H7 (cell line): ENCODE results near the gene CCDC88C. TPM values are rescaled to one million over a fixed set of nuclear protein-coding genes. Genes with fewer than 3 reads are reported as not detected.
"Not testable (repeated sequence)": the region's sequence is repeated elsewhere in the genome, so short reads cannot be mapped to it uniquely, and the experiment has no call there.

Experiments
- DNase-seq: peaks from one replicate; pipeline ENCODE4 v3.0.0; 2012
- H3K27me3 ChIP-seq: 2 replicates; pipeline ENCODE4 v1.6.0; 2011; ENCODE audit warnings: mild to moderate bottlenecking, low read length; ENCODE audit not compliant: control insufficient read depth, insufficient read depth
- H3K36me3 ChIP-seq: replicated peaks from 2 replicates; pipeline ENCODE4 v1.5.1; 2011; ENCODE audit warnings: low read length; ENCODE audit not compliant: control insufficient read depth, insufficient read depth
- H3K4me3 ChIP-seq: 2 replicates; pipeline ENCODE4 v1.5.1; 2011; ENCODE audit warnings: low read depth, mild to moderate bottlenecking, control low read depth, low read length, moderate library complexity; ENCODE audit not compliant: insufficient read depth
- total RNA-seq: library from RNA; depleted of rRNA; stranded (reverse); fragments of >200 nt; shearing (Covaris generic); gene quantifications from 2 replicates; pipeline ENCODE4 v1.2.3, GENCODE V29; 2014

The CCDC88C gene
- total RNA-seq, 1 experiment from 2014 or later = 25.2 TPM

GRCh38 chr14:91425531-91425944 lies 7.9 kb upstream of the CCDC88C start:
- H3K4me3 ChIP-seq, DNase-seq, H3K27me3 ChIP-seq, H3K36me3 ChIP-seq: not testable (repeated sequence)

- no peaks in the 10 kb centered on the region for H3K27me3 ChIP-seq
- no peaks in the 10 kb centered on the region for H3K36me3 ChIP-seq
- no peak for DNase-seq
- no peak overlapping the region for H3K4me3 ChIP-seq
Observed at GRCh38 chr14:91424813-91425530, 7.4 kb upstream of the CCDC88C start.

GRCh38 chr14:91420686-91421085 lies 3.1 kb upstream of the CCDC88C start:
- Histone ChIP-seq H3K27me3 (no peaks in the 10 kb centered on the region), H3K36me3 (no peaks in the 10 kb centered on the region; the same call in 1 of the 2 replicates), H3K4me3 (no peak overlapping the region)
- DNase-seq = no peak

- no peaks in the 10 kb centered on the region for H3K27me3 ChIP-seq
- no peak for DNase-seq
- H3K36me3 ChIP-seq = no peaks in the 10 kb centered on the region; the same call in 1 of the 2 replicates
- H3K4me3 ChIP-seq = no peak overlapping the region
Observed at GRCh38 chr14:91419451-91419850, 1.8 kb upstream of the CCDC88C start.

GRCh38 chr14:91419044-91419397 lies 1.4 kb upstream of the CCDC88C start:
- no peaks in the 10 kb centered on the region; the same call in 1 of the 2 replicates for H3K36me3 ChIP-seq
- H3K4me3 ChIP-seq = no peak overlapping the region
- no peak for DNase-seq
- no peaks in the 10 kb centered on the region for H3K27me3 ChIP-seq

- peak overlapping the region; percentile 41 for H3K4me3 ChIP-seq
- peak; percentile 81 for DNase-seq
- H3K27me3 ChIP-seq = no peaks in the 10 kb centered on the region
- H3K36me3 ChIP-seq = no peaks in the 10 kb centered on the region; the same call in 1 of the 2 replicates
Observed at GRCh38 chr14:91418387-91419043, 895 bp upstream of the CCDC88C start.

GRCh38 chr14:91417983-91418386 lies 365 bp upstream of the CCDC88C start:
- no peaks in the 10 kb centered on the region; the same call in 1 of the 2 replicates for H3K36me3 ChIP-seq
- peak; percentile 87 for DNase-seq
- no peaks in the 10 kb centered on the region for H3K27me3 ChIP-seq
- H3K4me3 ChIP-seq = peak overlapping the region; percentile 41

- Histone ChIP-seq H3K27me3 (no peaks in the 10 kb centered on the region), H3K4me3 (peak overlapping the region; percentile 83), H3K36me3 (no peaks in the 10 kb centered on the region; the same call in 1 of the 2 replicates)
- peak; percentile 37 for DNase-seq
Observed at GRCh38 chr14:91416744-91417119, 888 bp downstream of the CCDC88C start.

GRCh38 chr14:91415794-91416743 lies 1.6 kb downstream of the CCDC88C start:
- H3K36me3 ChIP-seq = no peaks in the 10 kb centered on the region; the same call in 1 of the 2 replicates
- no peaks in the 10 kb centered on the region for H3K27me3 ChIP-seq
- H3K4me3 ChIP-seq = peak overlapping the region; percentile 83
- no peak for DNase-seq

- H3K4me3 ChIP-seq = no peak overlapping the region
- H3K36me3 ChIP-seq = no peaks in the 10 kb centered on the region; the same call in 1 of the 2 replicates
- H3K27me3 ChIP-seq = no peaks in the 10 kb centered on the region
- DNase-seq = no peak
Observed at GRCh38 chr14:91414475-91414833, 3.2 kb downstream of the CCDC88C start.

- H3K4me3 ChIP-seq = no peak overlapping the region
- H3K36me3 ChIP-seq = no peaks in the 10 kb centered on the region; the same call in 1 of the 2 replicates
- no peaks in the 10 kb centered on the region for H3K27me3 ChIP-seq
- peak; percentile 91 for DNase-seq
Observed at GRCh38 chr14:91413547-91414474, 3.8 kb downstream of the CCDC88C start.

GRCh38 chr14:91412939-91413338 lies 4.7 kb downstream of the CCDC88C start:
- DNase-seq = no peak

GRCh38 chr14:91410771-91411536 lies 6.7 kb downstream of the CCDC88C start:
- no peak overlapping the region for H3K4me3 ChIP-seq
- DNase-seq = no peak
- H3K36me3 ChIP-seq = peaks cover 3% of the 10 kb centered on the region
- no peaks in the 10 kb centered on the region for H3K27me3 ChIP-seq

More at GRCh38 chr14:91412939-91413338, 4.7 kb downstream of the CCDC88C start:
- Histone ChIP-seq H3K4me3 (no peak overlapping the region), H3K36me3 (peaks cover 2% of the 10 kb centered on the region), H3K27me3 (no peaks in the 10 kb centered on the region)
